A549 (cell line): Measurements from ENCODE around the gene SUMO2.

ENCODE experiments used
- EP300 ChIP-seq, 2 experiments: fragments of >200 bp; sonication (Bioruptor Twin); formaldehyde crosslinking; IDR thresholded peaks; 2 replicates in 1 of 2; 3 replicates in 1 of 2; pipeline ENCODE4 v1.6.1; 2016 to 2017
- JUNB ChIP-seq: fragments of >200 bp; sonication (Bioruptor Twin); formaldehyde crosslinking; IDR thresholded peaks from 2 replicates; pipeline ENCODE4 v1.6.1; 2016
- RCOR1 ChIP-seq: fragments of 150-350 bp; IDR thresholded peaks from 2 replicates; pipeline ENCODE4 v1.6.1; 2014; ENCODE audit warnings: antibody characterized with exemption, low read length, low read depth
- RFX5 ChIP-seq: fragments of 450-650 bp; IDR thresholded peaks from 2 replicates; pipeline ENCODE4 v1.7.1; 2014; ENCODE audit warnings: antibody characterized with exemption, mild to moderate bottlenecking, moderate library complexity

GRCh38 chr17:75142236-75142971 is 40.4 kb downstream of the SUMO2 start:
- TF ChIP-seq JUNB (no peak), RCOR1 (no peak), EP300 (IDR thresholded peaks at IDR 0.05) (no peak), RFX5 (no peak)
